Activated CD8-positive, alpha-beta memory T cell treated with anti-CD3 and anti-CD28 coated beads, Interleukin-2, amount 50 U/mL, for 1 hour (primary cell): Measurements from ENCODE around the gene NAALADL2.

Source experiments
- DNase-seq: peaks from one replicate; pipeline ENCODE4 v3.0.0-alpha.2; 2020; ENCODE audit errors: extremely low read depth

The NAALADL2 gene

DNA sequence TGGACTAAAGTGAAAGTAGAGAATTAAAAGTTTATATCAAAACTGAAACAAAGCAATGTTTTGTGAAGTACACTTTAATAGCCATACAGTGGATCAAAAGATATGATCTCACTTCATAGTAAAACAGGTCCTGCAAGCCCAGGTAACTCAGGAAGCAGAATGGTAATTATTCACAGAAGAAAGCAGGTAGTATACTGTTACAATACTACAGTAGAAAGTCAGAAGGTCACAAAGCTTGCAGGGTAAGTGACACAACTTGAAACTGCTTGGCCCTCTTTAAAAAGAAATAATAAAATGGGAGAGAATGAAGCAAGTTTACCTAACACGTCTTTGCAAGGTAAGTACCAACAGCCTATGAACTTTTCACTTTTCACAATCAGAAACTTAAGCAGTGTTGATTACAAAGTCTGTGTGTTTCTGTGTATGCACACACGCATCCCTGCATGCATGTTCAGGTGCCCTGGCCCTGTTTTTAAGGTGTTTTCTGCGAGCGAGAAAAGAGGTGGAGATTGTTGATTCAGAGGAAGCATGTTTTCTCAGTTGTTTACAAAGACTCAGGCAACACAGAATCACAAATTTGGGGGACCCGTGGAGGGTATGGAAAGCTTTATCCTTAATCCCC is at the start of gene NAALADL2:
Gene NAALADL2, plus strand, starts transcription at position 221 of the 622 bp plus-strand sequence.
- no peak for DNase-seq

DNA sequence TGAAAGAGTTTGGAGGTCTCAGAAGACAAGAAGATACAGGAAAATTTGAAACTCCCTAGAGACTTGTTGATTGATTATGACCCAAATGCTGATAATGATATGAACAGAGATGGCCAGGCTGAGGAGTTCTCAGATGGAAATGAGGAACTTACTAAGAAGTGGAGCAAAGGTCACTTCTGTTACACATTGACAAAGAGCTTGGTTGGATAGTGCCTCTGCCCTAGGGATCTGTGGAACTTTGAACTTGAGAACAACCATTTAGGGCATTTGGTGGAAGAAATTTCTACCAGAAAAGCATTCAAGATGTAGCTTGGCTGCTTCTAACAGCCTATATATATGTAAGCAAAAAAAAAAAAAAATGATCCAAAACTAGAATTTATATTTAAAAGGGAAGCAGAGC is 48.9 kb upstream of the NAALADL2 start:
- DNase-seq = no peak

DNA sequence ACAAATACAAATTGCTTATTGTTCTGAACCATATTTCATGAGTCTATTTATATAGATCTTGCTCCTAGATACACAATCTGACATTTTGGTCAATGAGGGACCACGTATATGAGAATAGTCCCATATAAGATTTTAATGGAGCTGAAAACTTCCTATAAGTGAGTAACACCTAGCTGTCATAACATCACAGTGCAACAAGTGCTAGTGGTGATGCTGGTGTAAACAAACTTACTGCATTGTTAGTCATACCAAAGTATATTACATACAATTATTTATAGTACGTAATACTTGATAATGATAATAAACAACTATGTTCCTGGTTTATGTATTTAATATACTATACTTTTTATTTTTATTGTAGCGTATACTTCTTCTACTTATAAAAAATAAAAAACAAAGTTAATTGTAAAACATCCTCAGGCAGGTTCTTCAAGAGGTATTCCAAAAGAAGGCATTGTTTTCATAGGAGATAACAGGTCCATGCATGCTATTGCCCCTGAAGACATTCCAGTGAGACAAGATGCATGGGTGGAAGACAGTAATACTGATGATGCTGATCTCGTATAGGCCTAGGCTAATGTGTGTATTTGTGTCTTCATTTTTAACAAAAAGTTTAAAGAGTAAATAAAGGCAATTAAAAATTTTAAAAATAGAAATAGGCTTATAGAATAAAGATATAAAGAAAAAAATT is 46.8 kb upstream of the NAALADL2 start:
- DNase-seq = no peak

DNA sequence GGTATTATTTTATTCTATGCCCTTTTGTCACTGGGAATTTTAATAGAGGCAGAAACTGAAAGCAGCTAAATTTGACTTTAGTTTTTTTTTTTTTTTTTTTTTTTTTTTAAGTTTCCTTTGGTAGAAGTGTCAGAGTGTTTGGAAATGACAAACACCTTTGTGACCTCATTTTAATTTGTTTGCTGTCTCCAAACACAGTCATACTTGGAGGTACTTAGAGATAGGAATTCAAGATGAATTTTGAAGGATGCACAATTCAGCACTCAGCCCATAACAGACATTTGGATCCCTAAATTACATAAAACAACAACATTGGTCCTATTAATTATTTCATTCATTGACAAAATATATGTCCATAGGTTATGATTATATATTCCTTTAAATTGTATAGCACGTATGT is 43.4 kb upstream of the NAALADL2 start:
- DNase-seq = no peak

DNA sequence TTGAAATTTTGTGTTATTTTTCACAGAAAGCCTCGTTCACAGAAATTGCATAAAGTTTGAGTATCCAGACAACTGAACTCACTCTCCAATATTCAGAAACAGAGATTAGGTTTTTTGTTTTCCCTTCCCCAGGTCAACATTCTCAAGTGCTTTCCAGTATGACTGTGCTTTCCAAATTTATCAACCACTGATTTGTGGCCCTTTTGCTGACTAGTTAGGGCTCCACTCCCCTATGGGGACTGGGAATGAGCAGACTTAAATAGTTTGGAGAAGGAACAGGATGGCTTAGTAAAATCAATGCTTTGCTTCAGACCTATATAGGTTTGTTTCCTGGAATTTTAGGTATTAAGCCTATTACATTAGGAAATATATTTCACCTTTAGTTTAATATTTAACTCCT is 38.2 kb upstream of the NAALADL2 start:
- DNase-seq = no peak

DNA sequence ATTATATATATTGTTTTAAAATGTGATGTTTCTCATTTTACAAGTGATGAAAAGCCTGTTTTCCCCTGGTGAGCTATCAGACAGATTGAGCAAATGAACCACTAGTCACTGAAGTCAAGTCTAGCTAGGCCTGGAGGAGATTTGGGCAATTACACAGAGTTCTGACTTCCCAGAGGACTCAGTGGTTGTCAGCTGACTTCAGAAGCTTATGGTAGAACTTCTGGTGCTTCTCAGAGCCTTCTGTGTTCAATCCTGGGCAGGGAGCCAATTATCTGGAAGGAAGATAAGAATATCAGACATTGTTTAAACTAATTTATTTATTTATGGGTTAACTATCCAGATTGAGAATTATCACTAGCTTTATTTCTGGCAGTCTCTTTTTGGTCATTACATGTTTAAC is 37.7 kb upstream of the NAALADL2 start:
- no peak for DNase-seq

DNA sequence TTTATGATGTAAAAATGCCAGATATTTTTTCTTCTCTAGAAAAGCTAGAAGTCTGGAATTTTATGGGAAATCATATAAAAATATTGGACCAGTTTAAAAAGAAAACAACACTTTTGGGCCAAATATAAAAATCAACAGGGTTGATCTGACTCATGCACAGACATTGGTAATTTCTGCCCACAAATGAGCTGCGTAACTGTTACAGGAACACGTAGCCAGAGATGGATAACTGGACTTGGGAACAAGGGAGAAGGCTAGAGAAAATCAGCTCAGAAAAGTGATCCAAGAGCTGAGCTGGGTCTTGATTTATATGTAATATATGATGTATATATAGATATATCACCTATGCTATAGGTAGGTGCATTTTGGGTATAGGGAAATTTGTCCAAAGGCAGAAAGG is 36.8 kb upstream of the NAALADL2 start:
- no peak for DNase-seq

DNA sequence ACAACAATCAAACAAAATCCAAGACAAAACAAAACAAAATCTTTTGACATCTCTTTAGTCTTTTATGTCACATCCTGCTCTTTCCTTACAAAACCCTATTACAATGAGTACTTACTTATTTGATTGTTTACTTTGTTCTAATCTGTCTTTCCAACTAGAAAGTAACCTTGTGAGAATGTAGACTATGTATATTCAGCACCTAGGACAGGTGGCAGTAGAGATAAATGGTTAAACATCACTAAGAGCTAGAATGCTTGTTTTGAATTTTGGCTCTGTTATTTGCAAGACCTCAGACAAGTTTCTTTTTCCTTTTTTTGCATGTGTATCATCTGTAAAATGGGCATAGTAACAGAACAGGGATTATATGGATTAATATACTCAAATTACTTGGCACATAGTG is 33.1 kb upstream of the NAALADL2 start:
- no peak for DNase-seq

DNA sequence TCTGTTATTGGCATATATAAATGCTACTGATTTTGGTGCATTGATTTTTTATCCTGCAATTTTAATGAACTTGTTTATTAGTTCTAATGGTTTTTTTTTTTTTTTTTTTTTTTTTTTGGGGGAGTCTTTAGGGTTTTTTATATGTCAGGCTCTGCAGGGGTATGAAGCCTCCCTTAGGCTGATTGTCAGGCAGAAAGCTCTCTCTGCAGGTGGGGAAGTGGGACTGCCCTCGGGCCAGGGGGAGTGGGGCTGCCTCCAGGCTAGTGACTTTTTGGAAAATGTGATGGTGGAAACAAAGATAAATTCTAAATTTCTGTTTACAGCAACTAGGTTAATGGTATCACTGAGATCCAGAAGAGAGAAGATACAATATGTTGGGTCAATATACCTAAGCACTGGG is 14.4 kb upstream of the NAALADL2 start:
- no peak for DNase-seq

DNA sequence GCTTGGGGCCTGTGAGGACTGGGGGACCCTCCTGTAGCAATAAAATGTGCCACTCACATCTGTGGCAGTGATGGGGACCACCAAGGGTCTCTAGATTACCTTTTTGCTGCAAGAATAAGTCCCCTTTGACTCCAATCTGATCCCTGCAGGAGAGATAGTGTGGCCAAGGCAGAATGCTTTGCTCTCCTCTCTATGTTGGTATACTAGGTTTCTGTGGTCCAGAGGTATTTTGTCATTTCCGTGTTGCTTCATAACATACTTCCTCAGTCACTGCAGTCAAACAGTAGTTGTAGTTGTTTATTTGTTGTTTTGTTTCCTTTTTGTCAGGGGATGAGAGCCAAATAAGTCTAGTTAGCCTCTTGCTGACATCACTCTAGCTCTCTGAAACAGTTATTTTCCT is 13.1 kb upstream of the NAALADL2 start:
- DNase-seq = no peak

DNA sequence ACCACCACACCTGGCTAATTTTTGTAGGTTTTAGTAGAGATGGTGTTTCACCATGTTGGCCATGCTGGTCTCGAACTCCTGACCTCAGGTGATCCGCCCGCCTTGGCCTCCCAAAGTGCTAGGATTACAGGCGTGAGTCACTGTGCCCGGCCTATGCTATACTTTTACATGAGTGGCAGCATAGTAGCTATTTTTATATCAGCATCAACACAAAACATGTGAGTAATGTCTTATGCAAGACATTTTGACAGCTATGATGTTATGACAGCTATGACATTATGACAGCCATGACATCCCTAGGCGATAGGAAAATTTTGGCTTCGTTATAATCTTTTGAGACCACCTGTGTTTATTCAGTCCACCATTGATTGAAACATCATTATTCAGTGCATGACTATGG is 4.1 kb upstream of the NAALADL2 start:
- no peak for DNase-seq

DNA sequence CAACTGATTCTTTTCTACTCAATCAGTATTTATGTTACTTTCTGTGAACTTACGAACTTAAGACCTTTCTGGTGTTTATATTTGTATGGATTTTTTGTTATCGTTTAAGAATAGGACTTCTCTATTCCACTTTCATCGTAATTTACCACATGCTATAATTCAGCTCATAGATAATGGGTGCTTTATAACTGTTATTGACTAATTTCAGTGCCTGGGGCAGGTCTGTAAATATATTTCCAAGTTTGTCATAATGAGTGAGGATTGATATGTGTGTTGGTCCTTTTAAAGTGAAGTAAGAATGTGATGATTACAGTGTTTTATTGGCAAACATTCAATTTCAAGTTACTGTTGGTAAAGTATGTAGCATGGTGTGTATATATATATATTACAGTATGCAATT is 1.8 kb upstream of the NAALADL2 start:
- no peak for DNase-seq

DNA sequence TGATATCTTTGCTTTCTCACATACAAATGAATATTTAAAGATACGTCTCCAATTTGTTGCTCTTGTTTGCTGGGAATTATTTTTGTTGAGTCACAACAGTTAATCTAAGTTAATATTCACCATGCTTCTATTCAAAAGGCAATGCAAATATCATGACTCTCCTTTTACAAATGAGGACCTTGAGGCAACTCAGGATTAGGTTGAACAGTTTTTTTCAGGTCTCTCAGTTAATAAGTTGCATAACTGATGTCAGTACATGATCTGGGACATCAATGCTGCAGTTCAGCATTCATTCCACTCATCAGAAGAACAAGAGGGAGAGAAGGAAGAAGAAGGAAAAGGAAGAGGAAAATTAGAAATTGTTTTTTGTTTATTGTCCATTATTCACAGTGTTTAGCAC is 781 bp upstream of the NAALADL2 start:
- no peak for DNase-seq

DNA sequence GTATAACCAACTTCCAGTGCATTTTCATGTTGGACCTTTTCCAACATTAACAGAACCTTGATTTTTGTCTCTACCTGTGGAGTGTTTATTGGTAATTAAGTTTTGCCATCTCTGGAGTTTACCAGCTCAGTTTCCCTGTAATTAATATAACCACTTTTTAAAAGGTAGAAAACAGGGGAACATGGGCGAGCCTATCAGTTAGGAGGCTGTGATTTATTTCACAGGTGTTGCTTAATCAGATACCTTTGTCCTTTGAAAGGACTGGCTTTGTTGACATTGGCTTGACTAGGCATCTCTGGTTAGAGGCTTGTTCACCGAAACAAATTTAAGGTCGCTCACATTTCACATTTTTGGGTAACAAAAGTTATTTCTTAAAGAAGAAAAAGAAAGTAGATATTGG is 622 bp downstream of the NAALADL2 start:
- no peak for DNase-seq

DNA sequence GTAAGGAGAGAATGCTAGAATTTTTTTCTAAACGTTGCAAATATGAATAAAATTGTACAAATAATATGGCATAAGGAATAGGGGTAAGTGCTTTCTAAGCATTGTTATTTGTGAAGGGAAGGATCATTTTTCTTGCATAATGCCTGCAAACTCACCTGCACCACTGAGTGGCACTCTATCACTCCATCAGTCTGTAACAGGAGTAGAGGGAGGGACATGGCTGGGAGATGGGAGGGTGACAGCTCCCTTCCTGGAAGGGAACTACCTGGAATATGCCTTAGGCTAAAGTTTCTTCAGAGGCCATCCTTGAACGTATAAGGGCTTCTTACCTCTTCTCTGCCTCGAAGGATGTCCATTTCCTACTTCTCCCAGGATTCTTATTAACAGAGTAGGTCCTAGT is 3.0 kb downstream of the NAALADL2 start:
- DNase-seq = no peak

DNA sequence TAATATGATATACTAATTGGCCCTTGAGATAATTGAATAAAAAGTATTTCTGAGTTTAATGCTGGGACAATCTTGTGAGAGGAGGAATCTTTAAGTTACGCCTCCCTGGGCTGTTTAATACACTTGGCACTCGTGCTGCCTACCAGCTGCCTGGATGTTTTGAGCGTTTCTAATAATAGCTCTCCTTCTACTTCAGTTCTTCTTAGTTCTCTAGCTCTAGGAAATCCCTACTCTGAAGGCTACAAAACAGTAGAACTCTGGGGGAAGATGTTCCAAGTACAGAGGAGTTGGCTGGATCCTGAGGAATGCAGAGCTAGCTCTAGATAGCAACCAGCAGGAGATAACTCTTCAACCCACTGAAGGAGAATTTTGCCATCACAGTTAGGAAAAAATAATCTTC is 3.5 kb downstream of the NAALADL2 start:
- DNase-seq = no peak

DNA sequence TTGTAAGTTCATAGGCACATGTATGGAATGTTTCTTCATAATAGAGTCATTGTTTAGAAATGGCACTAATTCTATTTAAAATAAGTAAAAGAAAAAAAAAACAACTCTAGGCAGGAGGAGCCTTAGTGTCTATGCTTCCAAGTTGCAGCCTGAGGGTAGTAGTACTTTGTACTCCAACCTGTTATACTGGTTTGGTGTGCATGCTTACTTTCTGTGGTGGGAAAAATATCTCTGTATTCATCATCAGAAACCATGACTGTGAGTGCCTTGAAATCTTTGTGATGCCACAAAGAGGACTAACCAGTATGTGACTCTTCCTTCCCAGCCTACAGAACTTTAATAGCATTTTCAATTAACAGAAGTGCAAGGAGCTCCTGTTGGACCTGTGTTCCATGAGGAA is 4.4 kb downstream of the NAALADL2 start:
- DNase-seq = no peak

DNA sequence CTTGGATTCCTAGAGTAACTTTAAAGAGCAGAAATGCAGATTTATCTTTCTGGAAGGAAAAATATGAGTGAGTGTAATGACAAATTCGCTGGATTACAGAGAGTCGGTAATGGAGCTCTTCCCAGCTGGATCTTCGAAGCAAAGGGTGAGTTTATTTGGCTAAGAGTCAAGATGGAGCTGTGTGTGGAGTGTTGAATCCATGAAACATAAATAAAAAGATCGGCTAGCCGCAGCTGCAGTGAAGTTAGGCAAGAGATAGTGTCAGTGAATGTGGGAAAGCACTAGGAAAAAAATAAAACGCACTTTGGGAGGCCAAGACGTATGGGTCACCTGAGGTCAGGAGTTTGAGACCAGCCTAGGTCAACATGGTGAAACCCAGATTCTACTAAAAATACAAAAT is 10.3 kb downstream of the NAALADL2 start:
- DNase-seq = no peak

DNA sequence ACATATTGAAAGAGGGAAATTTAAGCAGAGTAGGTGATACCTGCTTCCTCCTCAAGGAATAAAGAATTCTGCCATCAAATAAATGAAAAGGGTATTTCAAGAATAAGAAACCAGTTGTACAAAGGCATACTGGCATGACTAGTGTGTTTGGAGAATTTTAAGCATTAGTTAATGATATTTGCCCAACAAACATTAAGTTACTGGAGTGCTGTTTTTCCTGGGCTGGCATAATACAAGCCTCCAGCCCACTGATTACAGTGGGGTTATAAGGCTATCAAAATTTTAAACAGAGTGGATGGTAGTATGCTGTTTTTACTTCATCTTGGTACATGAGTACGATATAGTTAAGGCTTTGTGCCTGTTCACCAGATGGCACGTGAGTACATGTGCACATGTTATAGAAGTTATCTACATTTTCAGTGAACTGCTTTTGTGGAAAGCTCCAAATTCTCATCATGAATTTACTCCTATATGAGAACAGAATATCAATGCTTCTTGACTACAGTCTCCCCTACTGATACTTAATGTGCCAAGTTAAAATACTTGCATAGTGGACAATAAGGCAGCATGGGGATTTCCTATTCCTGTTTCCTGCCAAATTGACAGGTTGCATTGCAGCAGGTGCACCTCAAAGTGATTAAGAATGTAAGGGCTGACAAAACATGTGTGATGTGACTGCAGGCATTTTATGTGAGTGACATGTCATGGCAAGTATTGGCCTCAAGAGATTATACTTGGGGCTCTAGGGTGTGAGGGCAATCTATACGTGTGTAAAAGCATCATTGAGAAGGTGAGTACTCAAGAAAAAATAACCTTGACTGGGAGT is 14.9 kb downstream of the NAALADL2 start:
- no peak for DNase-seq

DNA sequence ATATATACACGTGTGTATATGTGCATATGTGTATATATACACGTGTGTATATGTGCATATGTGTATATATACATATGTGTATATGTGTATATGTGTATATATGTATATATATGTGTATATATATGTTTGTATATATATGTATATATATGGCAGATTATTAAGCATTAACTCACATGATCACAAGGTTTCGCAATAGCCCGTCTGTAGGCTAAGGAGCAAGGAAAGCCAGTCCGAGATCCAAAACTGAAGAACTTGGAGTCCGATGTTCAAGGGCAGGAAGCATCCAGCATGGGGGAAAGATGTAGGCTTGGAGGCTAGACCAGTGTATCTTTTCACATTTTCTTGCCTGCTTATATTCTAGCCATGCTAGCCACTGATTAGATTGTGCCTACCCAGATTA is 23.7 kb downstream of the NAALADL2 start:
- DNase-seq = no peak

DNA sequence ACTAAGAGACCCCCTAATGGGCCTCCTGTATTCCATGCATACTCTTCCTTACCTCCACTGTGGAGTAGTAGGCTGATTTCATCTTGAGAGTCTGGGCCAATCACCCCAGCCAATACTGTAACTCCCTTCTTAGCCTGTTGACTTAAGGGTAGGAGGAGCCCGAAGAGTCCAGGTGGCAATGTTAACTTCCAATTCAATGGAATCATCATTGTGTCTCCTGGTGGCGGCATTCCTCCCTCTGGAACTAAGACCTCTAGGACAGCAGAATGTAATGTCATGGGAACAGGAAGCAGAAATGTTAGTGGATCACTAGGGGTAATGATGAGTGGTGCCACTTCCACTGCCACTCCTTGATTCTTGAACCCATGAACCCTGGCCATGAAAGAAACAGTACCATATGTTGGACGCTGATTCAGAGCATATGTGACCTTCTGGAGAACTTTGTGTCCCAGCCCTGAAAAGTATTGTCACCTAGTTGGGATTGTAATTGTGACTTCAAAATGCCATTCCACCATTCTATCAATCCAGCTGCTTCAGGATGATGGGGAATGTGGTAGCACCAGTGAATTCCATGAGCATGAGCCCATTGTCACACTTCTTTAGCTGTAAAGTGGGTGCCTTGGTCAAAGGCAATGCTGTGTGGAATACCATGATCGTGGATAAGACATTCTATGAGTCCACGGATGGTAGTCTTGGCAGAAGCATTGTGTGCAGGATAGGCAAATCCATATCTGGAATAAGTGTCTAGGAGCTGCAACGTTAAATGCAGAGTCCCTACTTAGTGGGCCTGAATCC is 24.9 kb downstream of the NAALADL2 start:
- DNase-seq = no peak
